GM12801 (cell line): Measurements from ENCODE around the gene THAP2.

Experiments used
- TF ChIP-seq, protein P1 (sequence below): IDR thresholded peaks from one replicate; pipeline ENCODE4 v1.5.1; 2011; ENCODE audit warnings: control low read depth; ENCODE audit not compliant: insufficient read length; ENCODE audit errors: extremely low read depth

Gene THAP2

DNA sequence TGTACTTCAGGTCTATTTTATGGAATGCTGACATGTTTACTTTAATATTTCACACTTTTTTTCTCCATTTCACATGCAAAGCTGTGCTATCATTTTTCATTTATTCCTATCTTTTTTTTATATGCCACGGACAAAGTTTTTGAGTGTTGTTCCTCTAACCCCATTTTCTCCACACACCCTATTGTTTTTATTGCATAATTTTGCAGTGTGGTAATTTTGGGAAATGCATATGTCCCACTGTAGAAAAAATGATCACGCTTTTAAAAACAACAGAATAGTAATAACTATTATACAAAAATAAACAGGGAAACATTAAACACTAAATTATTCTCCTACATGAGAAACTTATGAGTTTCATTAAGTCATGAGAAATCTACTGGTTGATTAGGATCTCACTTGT lies 14.7 kb upstream of the THAP2 start:
- TF ChIP-seq, protein P1, sequence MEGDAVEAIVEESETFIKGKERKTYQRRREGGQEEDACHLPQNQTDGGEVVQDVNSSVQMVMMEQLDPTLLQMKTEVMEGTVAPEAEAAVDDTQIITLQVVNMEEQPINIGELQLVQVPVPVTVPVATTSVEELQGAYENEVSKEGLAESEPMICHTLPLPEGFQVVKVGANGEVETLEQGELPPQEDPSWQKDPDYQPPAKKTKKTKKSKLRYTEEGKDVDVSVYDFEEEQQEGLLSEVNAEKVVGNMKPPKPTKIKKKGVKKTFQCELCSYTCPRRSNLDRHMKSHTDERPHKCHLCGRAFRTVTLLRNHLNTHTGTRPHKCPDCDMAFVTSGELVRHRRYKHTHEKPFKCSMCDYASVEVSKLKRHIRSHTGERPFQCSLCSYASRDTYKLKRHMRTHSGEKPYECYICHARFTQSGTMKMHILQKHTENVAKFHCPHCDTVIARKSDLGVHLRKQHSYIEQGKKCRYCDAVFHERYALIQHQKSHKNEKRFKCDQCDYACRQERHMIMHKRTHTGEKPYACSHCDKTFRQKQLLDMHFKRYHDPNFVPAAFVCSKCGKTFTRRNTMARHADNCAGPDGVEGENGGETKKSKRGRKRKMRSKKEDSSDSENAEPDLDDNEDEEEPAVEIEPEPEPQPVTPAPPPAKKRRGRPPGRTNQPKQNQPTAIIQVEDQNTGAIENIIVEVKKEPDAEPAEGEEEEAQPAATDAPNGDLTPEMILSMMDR, result no peak

- TF ChIP-seq, protein P1, result no peak
Observed at GRCh38 chr12:71652656-71653055, 11.4 kb upstream of the THAP2 start.

- TF ChIP-seq, protein P1, result no peak
Observed at GRCh38 chr12:71653137-71653536, 11.0 kb upstream of the THAP2 start.

DNA sequence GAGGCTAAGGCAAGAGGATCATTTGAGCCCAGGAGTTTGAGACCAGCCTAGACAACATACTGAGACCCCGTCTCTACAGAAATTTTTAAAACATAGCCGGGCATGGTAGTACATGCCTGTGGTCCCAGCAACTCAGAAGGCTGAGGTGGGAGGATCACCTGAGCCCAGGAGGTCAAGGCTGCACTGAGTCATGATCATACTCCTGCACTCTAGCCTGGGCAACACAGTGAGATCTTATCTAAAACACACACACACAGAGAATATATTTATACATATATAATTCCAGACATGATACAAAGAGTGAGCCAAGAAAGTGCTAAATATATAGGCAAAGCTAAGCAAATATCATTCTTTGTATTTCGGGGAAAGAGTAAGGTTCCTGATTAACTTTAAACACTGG lies 9.9 kb upstream of the THAP2 start:
- TF ChIP-seq, protein P1, result no peak

DNA sequence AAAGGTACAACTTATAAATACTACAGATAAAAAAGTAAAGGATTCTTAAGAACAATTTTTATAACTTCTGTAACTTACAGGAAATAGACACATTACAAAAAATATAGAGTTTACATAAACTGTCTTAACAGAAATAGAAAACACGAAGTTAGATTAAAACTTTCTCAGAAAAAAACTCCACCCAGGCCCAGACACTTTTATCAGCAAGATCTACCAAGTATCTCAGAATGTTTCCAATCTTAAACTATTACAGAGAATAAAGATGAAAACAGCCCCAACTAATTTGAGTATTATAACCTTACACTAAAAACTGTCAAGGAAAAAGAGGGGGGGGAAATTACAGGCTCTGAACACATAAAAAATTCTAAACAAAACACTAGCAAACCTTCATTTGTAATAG lies 8.6 kb upstream of the THAP2 start:
- TF ChIP-seq, protein P1, result no peak

- TF ChIP-seq, protein P1, result no peak
Observed at GRCh38 chr12:71655907-71656306, 8.2 kb upstream of the THAP2 start.

DNA sequence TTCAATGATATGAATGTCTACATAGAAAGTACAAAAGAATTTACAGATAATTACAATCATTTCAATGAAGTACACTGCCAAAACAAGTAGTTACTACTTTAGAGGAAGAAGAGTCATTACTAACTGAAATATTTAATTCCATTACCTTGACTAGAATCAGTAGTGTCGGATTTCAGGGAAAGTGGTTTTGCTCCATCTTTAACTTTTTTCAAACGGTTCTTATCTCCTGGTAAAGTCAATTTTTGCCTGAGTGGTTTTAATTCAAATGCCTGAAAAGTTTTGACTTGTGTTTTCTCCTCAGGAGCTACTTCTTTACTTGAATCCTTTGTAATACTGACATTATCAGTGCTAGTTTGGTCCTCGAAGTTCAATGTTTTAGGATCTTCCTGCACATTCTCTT lies 7.4 kb upstream of the THAP2 start:
- TF ChIP-seq, protein P1, result no peak
